SK-N-SH (cell line): ENCODE data around the gene ACACA. TPM values are rescaled to one million over a fixed set of nuclear protein-coding genes. Genes with fewer than 3 reads are reported as not detected.

Experiments used
- CTCF ChIA-PET: fragments of 300-600, 350-600 bp; formaldehyde crosslinking; extraction: SDS; loops from one replicate; lab custom pipeline; 2021; lab: Yijun Ruan, JAX
- POLR2A ChIA-PET: fragments of 350-600 bp; sonication (Branson Sonifier 250); formaldehyde crosslinking; extraction: SDS; loops from one replicate; lab custom pipeline; 2020; ENCODE audit warnings: antibody characterized with exemption, inconsistent platforms; lab: Yijun Ruan, JAX
- DNase-seq: peaks from one replicate; pipeline ENCODE4 v3.0.0; 2012
- H2AFZ ChIP-seq: fragments of 200-600 bp; sonication (generic); 2 replicates; pipeline ENCODE4 v1.8.1; 2016; ENCODE audit warnings: antibody characterized with exemption, mild to moderate bottlenecking, low read depth
- H3F3A ChIP-seq: fragments of 200-600 bp; sonication (generic); replicated peaks from 2 replicates; pipeline ENCODE3; 2016; ENCODE audit warnings: antibody characterized with exemption, mild to moderate bottlenecking; ENCODE audit not compliant: insufficient read depth
- H3K27ac ChIP-seq, 2 experiments: fragments of 200-500 bp in 1 of 2; fragments of 200-600 bp in 1 of 2; sonication (Bioruptor generic) in 1 of 2; sonication (generic), shearing (Covaris generic) in 1 of 2; 2 replicates each; pipeline versions ENCODE4 v1.5.1 to v1.6.1; 2014 to 2016; ENCODE audit warnings: low read depth in 2 of 2, inconsistent platforms in 1 of 2, low read length in 1 of 2, mild to moderate bottlenecking in 1 of 2, mixed read lengths in 1 of 2
- H3K27me3 ChIP-seq: fragments of 200-600 bp; sonication (generic), shearing (Covaris generic); 2 replicates; pipeline ENCODE4 v1.6.1; 2016; ENCODE audit warnings: mixed run types; ENCODE audit not compliant: insufficient read depth
- H3K36me3 ChIP-seq, 2 experiments: fragments of 200-500 bp in 1 of 2; fragments of 200-600 bp in 1 of 2; sonication (Bioruptor generic) in 1 of 2; sonication (generic) in 1 of 2; replicated peaks in 1 of 2; 2 replicates each; pipeline versions ENCODE3 to v1.5.1; 2014 to 2016; ENCODE audit warnings: low read length in 1 of 2, mild to moderate bottlenecking in 1 of 2; ENCODE audit not compliant: insufficient read depth in 2 of 2, control insufficient read depth in 1 of 2
- H3K4me1 ChIP-seq, 2 experiments: fragments of 200-500 bp in 1 of 2; fragments of 200-600 bp in 1 of 2; sonication (Bioruptor generic) in 1 of 2; sonication (generic), shearing (Covaris generic) in 1 of 2; 2 replicates each; pipeline versions ENCODE4 v1.5.1 to v1.6.1; 2014 to 2016; ENCODE audit warnings: low read depth in 1 of 2, low read length in 1 of 2, mixed run types in 1 of 2; ENCODE audit not compliant: insufficient read depth in 2 of 2, control insufficient read depth in 1 of 2
- H3K4me2 ChIP-seq: fragments of 200-600 bp; sonication (generic), shearing (Covaris generic); 2 replicates; pipeline ENCODE4 v1.6.1; 2017; ENCODE audit warnings: mixed run types
- H3K4me3 ChIP-seq, 2 experiments: fragments of 200-500 bp in 1 of 2; fragments of 200-600 bp in 1 of 2; sonication (Bioruptor generic) in 1 of 2; sonication (generic), shearing (Covaris generic) in 1 of 2; 2 replicates each; pipeline versions ENCODE4 v1.5.1 to v1.8.1; 2014 to 2016; ENCODE audit warnings: low read depth in 2 of 2, inconsistent platforms in 1 of 2, low read length in 1 of 2, mild to moderate bottlenecking in 1 of 2, mixed read lengths in 1 of 2, moderate library complexity in 1 of 2
- H3K79me2 ChIP-seq: fragments of 200-600 bp; sonication (generic); 2 replicates; pipeline ENCODE4 v1.8.1; 2017; ENCODE audit warnings: mild to moderate bottlenecking; ENCODE audit not compliant: insufficient read depth
- H3K9ac ChIP-seq: fragments of 200-600 bp; sonication (generic); 2 replicates; pipeline ENCODE4 v1.6.1; 2017; ENCODE audit warnings: mixed run types
- H3K9me2 ChIP-seq: fragments of 200-600 bp; sonication (generic); 2 replicates; pipeline ENCODE4 v1.6.1; 2017; ENCODE audit warnings: mixed run types
- H3K9me3 ChIP-seq: fragments of 200-600 bp; sonication (generic); 2 replicates; pipeline ENCODE4 v1.6.1; 2017; ENCODE audit warnings: mixed run types, mild to moderate bottlenecking, moderate library complexity
- H4K20me1 ChIP-seq: fragments of 200-600 bp; sonication (generic); 2 replicates; pipeline ENCODE4 v1.6.1; 2017; ENCODE audit warnings: mild to moderate bottlenecking, mixed run types; ENCODE audit not compliant: insufficient read depth
- CHD2 ChIP-seq: fragments of 150-350 bp; IDR thresholded peaks from 2 replicates; pipeline ENCODE4 v1.6.1; 2018; ENCODE audit warnings: low read length; ENCODE audit not compliant: partially characterized antibody
- ELF1 ChIP-seq: IDR thresholded peaks from 2 replicates; pipeline ENCODE4 v1.4.0; 2012
- EP300 ChIP-seq, 2 experiments: IDR thresholded peaks; 2 replicates each; pipeline versions ENCODE4 v1.4.0 to v1.6.1; 2012; ENCODE audit warnings: borderline replicate concordance in 1 of 2, low read depth in 1 of 2, low read length in 1 of 2
- EZH2phosphoT487 ChIP-seq: fragments of 200-600 bp; sonication (generic); IDR thresholded peaks from 2 replicates; pipeline ENCODE4 v1.6.1; 2017; ENCODE audit warnings: low read depth, mixed run types, mild to moderate bottlenecking, antibody characterized with exemption, moderate library complexity, borderline replicate concordance
- FOXJ3 ChIP-seq: sonication (generic); formaldehyde crosslinking; IDR thresholded peaks from 2 replicates; pipeline ENCODE4 v1.5.1; 2020; ENCODE audit warnings: mild to moderate bottlenecking, missing genetic modification reagents
- FOXM1 ChIP-seq: IDR thresholded peaks from 2 replicates; pipeline ENCODE4 v1.4.0; 2012; ENCODE audit warnings: low read depth, mild to moderate bottlenecking
- JUND ChIP-seq: IDR thresholded peaks from 2 replicates; pipeline ENCODE4 v1.4.0; 2012
- MEF2A ChIP-seq: IDR thresholded peaks from 2 replicates; pipeline ENCODE4 v1.4.0; 2012; ENCODE audit warnings: low read depth, borderline replicate concordance
- NFIC ChIP-seq: IDR thresholded peaks from 2 replicates; pipeline ENCODE4 v1.4.0; 2012; ENCODE audit warnings: borderline replicate concordance
- POLR2AphosphoS5 ChIP-seq: IDR thresholded peaks from 2 replicates; pipeline ENCODE4 v1.6.1; 2012; ENCODE audit warnings: low read depth, low read length
- RAD21 ChIP-seq: IDR thresholded peaks from 2 replicates; pipeline ENCODE4 v1.6.1; 2012; ENCODE audit warnings: mild to moderate bottlenecking, low read length
- RCOR1 ChIP-seq: fragments of 150-350 bp; IDR thresholded peaks from 2 replicates; pipeline ENCODE4 v1.6.1; 2017; ENCODE audit warnings: antibody characterized with exemption, low read length
- RFX5 ChIP-seq: IDR thresholded peaks from 2 replicates; pipeline ENCODE4 v1.6.1; 2012; ENCODE audit warnings: mild to moderate bottlenecking, improper control_type of control experiment, low read length
- SIN3A ChIP-seq: IDR thresholded peaks from 2 replicates; pipeline ENCODE4 v1.6.1; 2012; ENCODE audit warnings: low read depth, mild to moderate bottlenecking, low read length, moderate library complexity, borderline replicate concordance
- TCF12 ChIP-seq: IDR thresholded peaks from 2 replicates; pipeline ENCODE4 v1.4.0; 2012
- WGBS: methylation state at CpG from one replicate; pipeline ENCODE4 v1.1.6; 2017; ENCODE audit warnings: low lambda C conversion rate; 5-methylcytosine and 5-hydroxymethylcytosine counted together
- polyA plus RNA-seq, 3 experiments: library from polyadenylated mRNA; depleted of rRNA; stranded (reverse); fragments of >200 nt; gene quantifications; 2 replicates each; pipeline ENCODE4 v1.2.3, GENCODE V29; 2012
- TF ChIP-seq, protein P1 (sequence below): IDR thresholded peaks from 2 replicates; pipeline ENCODE4 v1.6.1; 2012; ENCODE audit warnings: mild to moderate bottlenecking, low read depth, low read length, moderate library complexity
- TF ChIP-seq, protein P2 (sequence below): fragments of 150-350 bp; IDR thresholded peaks from 2 replicates; pipeline ENCODE4 v1.6.1; 2017; ENCODE audit warnings: antibody characterized with exemption, low read length, low read depth, borderline replicate concordance
- TF ChIP-seq, protein P3 (sequence below): fragments of 150-350 bp; IDR thresholded peaks from 2 replicates; pipeline ENCODE4 v1.6.1; 2016; ENCODE audit warnings: mild to moderate bottlenecking, low read depth, low read length
- TF ChIP-seq, protein P4 (sequence below): IDR thresholded peaks from 2 replicates; pipeline ENCODE4; 2012

ACACA gene
- polyA plus RNA-seq, 1 of the 3 experiments (the other 2 are of a cell fraction), result 27.2 TPM

DNA sequence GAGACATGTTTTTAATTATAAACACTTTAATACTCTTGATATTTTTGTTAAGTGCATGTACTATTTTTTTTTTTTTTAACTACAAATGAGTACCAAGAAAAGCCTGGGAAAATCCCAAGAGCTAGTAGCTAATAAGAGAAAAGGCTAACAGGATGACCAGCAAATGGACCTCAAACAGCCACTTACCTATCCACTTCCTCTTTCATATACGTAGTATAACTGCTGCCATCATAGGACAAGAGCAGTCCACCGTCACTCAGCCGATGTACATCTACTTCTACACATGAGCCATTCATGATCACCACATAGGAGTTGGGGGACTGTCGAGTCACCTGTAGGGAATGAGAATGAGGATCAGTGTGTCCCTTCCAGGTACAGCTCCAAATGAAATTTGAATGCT lies 158.8 kb downstream of the ACACA start:
- H3K27me3 ChIP-seq, result no peaks in the 10 kb centered on the region
- no peaks in the 10 kb centered on the region for H3K79me2 ChIP-seq
- no peak for TF ChIP-seq MEF2A
- TF ChIP-seq RAD21, result no peak
- no peak for TF ChIP-seq CHD2
- no peak for TF ChIP-seq TCF12
- TF ChIP-seq, protein P1, sequence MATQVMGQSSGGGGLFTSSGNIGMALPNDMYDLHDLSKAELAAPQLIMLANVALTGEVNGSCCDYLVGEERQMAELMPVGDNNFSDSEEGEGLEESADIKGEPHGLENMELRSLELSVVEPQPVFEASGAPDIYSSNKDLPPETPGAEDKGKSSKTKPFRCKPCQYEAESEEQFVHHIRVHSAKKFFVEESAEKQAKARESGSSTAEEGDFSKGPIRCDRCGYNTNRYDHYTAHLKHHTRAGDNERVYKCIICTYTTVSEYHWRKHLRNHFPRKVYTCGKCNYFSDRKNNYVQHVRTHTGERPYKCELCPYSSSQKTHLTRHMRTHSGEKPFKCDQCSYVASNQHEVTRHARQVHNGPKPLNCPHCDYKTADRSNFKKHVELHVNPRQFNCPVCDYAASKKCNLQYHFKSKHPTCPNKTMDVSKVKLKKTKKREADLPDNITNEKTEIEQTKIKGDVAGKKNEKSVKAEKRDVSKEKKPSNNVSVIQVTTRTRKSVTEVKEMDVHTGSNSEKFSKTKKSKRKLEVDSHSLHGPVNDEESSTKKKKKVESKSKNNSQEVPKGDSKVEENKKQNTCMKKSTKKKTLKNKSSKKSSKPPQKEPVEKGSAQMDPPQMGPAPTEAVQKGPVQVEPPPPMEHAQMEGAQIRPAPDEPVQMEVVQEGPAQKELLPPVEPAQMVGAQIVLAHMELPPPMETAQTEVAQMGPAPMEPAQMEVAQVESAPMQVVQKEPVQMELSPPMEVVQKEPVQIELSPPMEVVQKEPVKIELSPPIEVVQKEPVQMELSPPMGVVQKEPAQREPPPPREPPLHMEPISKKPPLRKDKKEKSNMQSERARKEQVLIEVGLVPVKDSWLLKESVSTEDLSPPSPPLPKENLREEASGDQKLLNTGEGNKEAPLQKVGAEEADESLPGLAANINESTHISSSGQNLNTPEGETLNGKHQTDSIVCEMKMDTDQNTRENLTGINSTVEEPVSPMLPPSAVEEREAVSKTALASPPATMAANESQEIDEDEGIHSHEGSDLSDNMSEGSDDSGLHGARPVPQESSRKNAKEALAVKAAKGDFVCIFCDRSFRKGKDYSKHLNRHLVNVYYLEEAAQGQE, result no peak
- no peak for TF ChIP-seq EP300 (IDR thresholded peaks at IDR 0.05; ENCODE audit: borderline replicate concordance in 1 of 2, low read depth in 1 of 2, low read length in 1 of 2)
- no peak for TF ChIP-seq EZH2phosphoT487
- TF ChIP-seq, protein P2, sequence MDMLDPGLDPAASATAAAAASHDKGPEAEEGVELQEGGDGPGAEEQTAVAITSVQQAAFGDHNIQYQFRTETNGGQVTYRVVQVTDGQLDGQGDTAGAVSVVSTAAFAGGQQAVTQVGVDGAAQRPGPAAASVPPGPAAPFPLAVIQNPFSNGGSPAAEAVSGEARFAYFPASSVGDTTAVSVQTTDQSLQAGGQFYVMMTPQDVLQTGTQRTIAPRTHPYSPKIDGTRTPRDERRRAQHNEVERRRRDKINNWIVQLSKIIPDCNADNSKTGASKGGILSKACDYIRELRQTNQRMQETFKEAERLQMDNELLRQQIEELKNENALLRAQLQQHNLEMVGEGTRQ, result no peak
- TF ChIP-seq, protein P3, sequence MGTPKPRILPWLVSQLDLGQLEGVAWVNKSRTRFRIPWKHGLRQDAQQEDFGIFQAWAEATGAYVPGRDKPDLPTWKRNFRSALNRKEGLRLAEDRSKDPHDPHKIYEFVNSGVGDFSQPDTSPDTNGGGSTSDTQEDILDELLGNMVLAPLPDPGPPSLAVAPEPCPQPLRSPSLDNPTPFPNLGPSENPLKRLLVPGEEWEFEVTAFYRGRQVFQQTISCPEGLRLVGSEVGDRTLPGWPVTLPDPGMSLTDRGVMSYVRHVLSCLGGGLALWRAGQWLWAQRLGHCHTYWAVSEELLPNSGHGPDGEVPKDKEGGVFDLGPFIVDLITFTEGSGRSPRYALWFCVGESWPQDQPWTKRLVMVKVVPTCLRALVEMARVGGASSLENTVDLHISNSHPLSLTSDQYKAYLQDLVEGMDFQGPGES, result no peak
- TF ChIP-seq JUND, result no peak
- no peak for TF ChIP-seq RCOR1
- TF ChIP-seq SIN3A, result no peak
- TF ChIP-seq NFIC, result no peak
- no peak overlapping the region for H3K4me2 ChIP-seq
- DNase-seq, result no peak
- no peaks in the 10 kb centered on the region; a peak in 1 of 4 replicates for H3K4me1 ChIP-seq
- no peaks in the 10 kb centered on the region for H3K9me3 ChIP-seq
- CTCF ChIA-PET, result interaction anchor here (1.2 kb wide), 1 partner anchor 8 kb away, joined by 5 read pairs; no protein-coding TSS in a partner anchor
- H3F3A ChIP-seq, result no peaks in the 10 kb centered on the region
- POLR2A ChIA-PET, result no interaction called here
- no peak overlapping the region for H3K9ac ChIP-seq
- H3K9me2 ChIP-seq, result no peaks in the 10 kb centered on the region
- H3K36me3 ChIP-seq, result peaks cover 44 to 74% of the 10 kb centered on the region in 2 experiments
- H3K4me3 ChIP-seq, result no peak overlapping the region
- H3K27ac ChIP-seq, result no peak overlapping the region
- WGBS, result 98% methylated on average over 4 of the region's 4 CpGs
- H4K20me1 ChIP-seq, result no peaks in the 10 kb centered on the region
- H2AFZ ChIP-seq, result no peak overlapping the region

DNA sequence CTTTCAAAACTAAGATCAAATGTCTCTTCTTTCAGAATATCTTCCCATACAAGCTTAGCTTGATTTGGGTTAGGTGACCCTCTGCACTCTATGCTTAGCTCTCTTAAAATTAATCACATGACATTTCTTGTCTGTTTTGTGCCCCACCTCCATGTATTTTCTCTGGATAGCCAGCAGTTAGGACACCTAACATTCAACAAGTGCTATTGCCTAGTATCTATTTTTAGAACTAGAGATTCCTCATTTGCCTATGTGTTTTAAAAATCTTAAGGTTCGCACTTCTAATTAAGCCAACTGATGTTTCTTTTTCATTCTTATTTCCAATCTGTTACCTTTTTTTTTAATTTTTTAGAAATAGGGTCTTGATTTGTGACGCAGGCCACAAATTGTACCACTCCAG lies 160.6 kb downstream of the ACACA start:
- Histone ChIP-seq H3K4me2 (no peak overlapping the region), H3K27me3 (no peaks in the 10 kb centered on the region), H3K9me3 (no peaks in the 10 kb centered on the region), H2AFZ (no peak overlapping the region), H3K36me3 (peaks cover 37 to 66% of the 10 kb centered on the region in 2 experiments), H4K20me1 (no peaks in the 10 kb centered on the region), H3K4me3 (no peak overlapping the region), H3F3A (no peaks in the 10 kb centered on the region), H3K4me1 (no peaks in the 10 kb centered on the region), H3K27ac (no peak overlapping the region), H3K9ac (no peak overlapping the region), H3K9me2 (no peaks in the 10 kb centered on the region), H3K79me2 (no peaks in the 10 kb centered on the region)
- no peak for DNase-seq
- CTCF ChIA-PET, result no interaction called here
- WGBS, result 99% methylated on average over 2 of the region's 2 CpGs
- POLR2A ChIA-PET, result no interaction called here
- TF ChIP-seq, protein P4, sequence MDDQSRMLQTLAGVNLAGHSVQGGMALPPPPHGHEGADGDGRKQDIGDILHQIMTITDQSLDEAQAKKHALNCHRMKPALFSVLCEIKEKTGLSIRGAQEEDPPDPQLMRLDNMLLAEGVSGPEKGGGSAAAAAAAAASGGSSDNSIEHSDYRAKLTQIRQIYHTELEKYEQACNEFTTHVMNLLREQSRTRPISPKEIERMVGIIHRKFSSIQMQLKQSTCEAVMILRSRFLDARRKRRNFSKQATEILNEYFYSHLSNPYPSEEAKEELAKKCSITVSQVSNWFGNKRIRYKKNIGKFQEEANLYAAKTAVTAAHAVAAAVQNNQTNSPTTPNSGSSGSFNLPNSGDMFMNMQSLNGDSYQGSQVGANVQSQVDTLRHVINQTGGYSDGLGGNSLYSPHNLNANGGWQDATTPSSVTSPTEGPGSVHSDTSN, result no peak
- TF ChIP-seq RFX5 (no peak), JUND (no peak), FOXJ3 (CRISPR knock-in tag) (no peak), FOXM1 (no peak), MEF2A (no peak), POLR2AphosphoS5 (no peak), EP300 (IDR thresholded peaks at IDR 0.05; ENCODE audit: borderline replicate concordance in 1 of 2, low read depth in 1 of 2, low read length in 1 of 2) (no peak), ELF1 (no peak), CHD2 (no peak)
- TF ChIP-seq, protein P1, result no peak
